Kidney (tissue), 14 donors: ENCODE data around the gene DROSHA. TPM values are rescaled to one million over a fixed set of nuclear protein-coding genes. Genes with fewer than 3 reads are reported as not detected.

Experiments
- DNase-seq, 5 donors: peaks; one replicate each; pipeline ENCODE4 v3.0.0-alpha.2; 2013 to 2020
- FAIRE-seq: peaks from 2 replicates; lab custom pipeline; 2012; peaks lifted over from hg19 to GRCh38; lab: Jason Lieb, UNC
- H3K27ac ChIP-seq, 2 donors: one replicate each; pipeline ENCODE4 v1.7.0; 2013; ENCODE audit warnings: low read depth in 2 of 2, low read length in 2 of 2, inconsistent platforms in 1 of 2
- H3K27me3 ChIP-seq: one replicate; pipeline ENCODE4 v1.7.1; 2013; ENCODE audit warnings: low read length, inconsistent platforms; ENCODE audit not compliant: control insufficient read depth, insufficient read depth
- H3K36me3 ChIP-seq, 3 donors: one replicate each; pipeline versions ENCODE4 v1.7.0 to v1.7.1; 2013; ENCODE audit warnings: low read length in 3 of 3, control low read depth in 1 of 3, inconsistent platforms in 1 of 3; ENCODE audit not compliant: insufficient read depth in 3 of 3, control insufficient read depth in 2 of 3
- H3K4me1 ChIP-seq, 3 donors: one replicate each; pipeline versions ENCODE4 v1.7.0 to v1.7.1; 2013; ENCODE audit warnings: low read length in 3 of 3, inconsistent platforms in 1 of 3, low read depth in 1 of 3; ENCODE audit not compliant: control insufficient read depth in 2 of 3, insufficient read depth in 2 of 3
- H3K4me3 ChIP-seq, 3 donors: one replicate each; pipeline versions ENCODE4 v1.7.0 to v1.8.1; 2013; ENCODE audit warnings: low read length in 3 of 3, control low read depth in 1 of 3, inconsistent platforms in 1 of 3
- H3K9ac ChIP-seq, 3 donors: one replicate each; pipeline versions ENCODE4 v1.7.0 to v1.7.1; 2013; ENCODE audit warnings: low read length in 3 of 3, control low read depth in 1 of 3, inconsistent platforms in 1 of 3
- H3K9me3 ChIP-seq, 3 donors: one replicate each; pipeline versions ENCODE4 v1.7.0 to v1.7.1; 2013; ENCODE audit warnings: low read length in 3 of 3, control low read depth in 1 of 3, inconsistent platforms in 1 of 3; ENCODE audit not compliant: control insufficient read depth in 2 of 3, insufficient read depth in 1 of 3
- CTCF ChIP-seq: IDR thresholded peaks from 3 replicates; pipeline ENCODE4 v1.5.1; 2012; ENCODE audit warnings: mild to moderate bottlenecking, moderate library complexity, borderline replicate concordance; ENCODE audit not compliant: insufficient read depth; ENCODE audit errors: extremely low read depth
- intact Hi-C: fragments of 100-400 bp; cut with DNase I; formaldehyde crosslinking; loops from one replicate; pipeline ENCODE4 v1.11.1; 2022
- polyA plus RNA-seq: library from polyadenylated mRNA; stranded (reverse); fragments of 350-450 nt; fragmentation: Illumina TruSeq; extraction: RNeasy Lipid Tissue Mini Kit (QIAGEN cat#74804); gene quantifications from one replicate; pipeline ENCODE4 v1.2.3, GENCODE V29; 2014; ENCODE audit warnings: low read depth, low replicate concordance; ENCODE audit not compliant: insufficient read depth
- total RNA-seq: library from RNA; stranded (reverse); fragmentation: NEBNext Ultra II Directional; extraction: Animal tissue kit (Norgen Biotek cat#: 25700); gene quantifications from one replicate; pipeline ENCODE4 v1.2.1, GENCODE V29; 2021
- donor health status: control.
- donor health status: control.
- donor health status: control.
- donor health status: control.
- donor health status: control.
- donor health status: DM: yes; HTN: yes; CAD: no.
- donor health status: Normal renal cell carcinoma (clear cell type).

The DROSHA gene
- total and polyA plus RNA-seq, 2 donors from 2014 or later: 39.9 to 51.6 TPM

GRCh38 chr5:31481531-31482165 lies 50.2 kb downstream of the DROSHA start:
- intact Hi-C loops: no loop called here
- Histone ChIP-seq H3K4me1 (peaks cover 0 to 2% (median 0%) of the 10 kb centered on the region in 3 donors), H3K9ac (no peak overlapping the region), H3K36me3 (peaks cover 0 to 4% (median 0%) of the 10 kb centered on the region in 3 donors), H3K27me3 (no peaks in the 10 kb centered on the region), H3K27ac (no peak overlapping the region), H3K9me3 (no peaks in the 10 kb centered on the region), H3K4me3 (no peak overlapping the region)
- TF ChIP-seq CTCF: no peak
- DNase-seq (no peak), FAIRE-seq (no peak)

- Histone ChIP-seq H3K27ac (no peak overlapping the region), H3K27me3 (no peaks in the 10 kb centered on the region), H3K9me3 (no peaks in the 10 kb centered on the region), H3K4me1 (no peaks in the 10 kb centered on the region), H3K36me3 (peaks cover 0 to 4% (median under 1%) of the 10 kb centered on the region in 3 donors), H3K4me3 (no peak overlapping the region), H3K9ac (no peak overlapping the region)
- no peak for TF ChIP-seq CTCF
- DNase-seq (no peak), FAIRE-seq (no peak)
- intact Hi-C loops: no loop called here
Observed at GRCh38 chr5:31479706-31480105, 52.2 kb downstream of the DROSHA start.

GRCh38 chr5:31478901-31479300 lies 53.0 kb downstream of the DROSHA start:
- Histone ChIP-seq H3K27ac (no peak overlapping the region), H3K4me1 (no peaks in the 10 kb centered on the region), H3K9me3 (no peaks in the 10 kb centered on the region), H3K4me3 (no peak overlapping the region), H3K36me3 (peaks cover under 1 to 4% (median 2%) of the 10 kb centered on the region in 3 donors), H3K9ac (no peak overlapping the region), H3K27me3 (no peaks in the 10 kb centered on the region)
- DNase-seq (no peak), FAIRE-seq (no peak)
- intact Hi-C loops: no loop called here
- no peak for TF ChIP-seq CTCF
